NCI-H1092 (cell line): ENCODE results near the gene GRK6.

Source experiments
- DNase-seq: peaks from one replicate; lab custom pipeline; 2025; lab: John Stamatoyannopoulos, UW

The GRK6 gene

DNA sequence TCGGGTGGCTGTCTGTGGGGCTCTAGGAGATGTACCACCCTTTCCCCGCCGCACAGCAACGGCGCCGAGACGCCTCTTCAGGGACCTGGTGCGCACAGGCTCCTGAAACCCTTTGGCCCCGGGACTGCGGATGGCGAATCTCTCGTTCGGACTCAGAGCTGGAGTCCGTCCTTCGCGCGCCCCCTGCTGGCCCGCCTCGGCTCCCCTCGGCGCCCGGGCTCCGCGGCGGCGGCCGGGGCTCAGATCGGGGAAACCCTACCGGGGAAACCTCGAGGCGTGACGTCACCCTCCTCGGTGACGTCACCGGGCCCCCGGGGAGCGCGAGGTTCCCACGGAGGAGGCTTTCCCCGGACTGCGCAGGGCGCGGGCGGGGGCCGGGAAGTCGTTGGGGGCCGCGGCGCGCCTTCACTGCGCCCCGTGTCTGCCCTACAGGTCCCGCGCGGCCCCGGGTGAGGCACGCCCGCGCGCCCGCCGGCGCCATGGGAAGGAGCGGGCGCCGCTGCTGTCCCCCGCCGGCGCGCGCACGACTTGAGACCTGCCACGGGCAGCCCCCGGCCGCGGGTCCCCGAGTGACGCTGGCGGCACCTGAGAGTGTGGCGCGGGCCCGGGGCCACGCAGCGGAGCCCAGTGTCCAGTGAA, 28.0 kb downstream of the GRK6 start:
- DNase-seq = peak; percentile 74

DNA sequence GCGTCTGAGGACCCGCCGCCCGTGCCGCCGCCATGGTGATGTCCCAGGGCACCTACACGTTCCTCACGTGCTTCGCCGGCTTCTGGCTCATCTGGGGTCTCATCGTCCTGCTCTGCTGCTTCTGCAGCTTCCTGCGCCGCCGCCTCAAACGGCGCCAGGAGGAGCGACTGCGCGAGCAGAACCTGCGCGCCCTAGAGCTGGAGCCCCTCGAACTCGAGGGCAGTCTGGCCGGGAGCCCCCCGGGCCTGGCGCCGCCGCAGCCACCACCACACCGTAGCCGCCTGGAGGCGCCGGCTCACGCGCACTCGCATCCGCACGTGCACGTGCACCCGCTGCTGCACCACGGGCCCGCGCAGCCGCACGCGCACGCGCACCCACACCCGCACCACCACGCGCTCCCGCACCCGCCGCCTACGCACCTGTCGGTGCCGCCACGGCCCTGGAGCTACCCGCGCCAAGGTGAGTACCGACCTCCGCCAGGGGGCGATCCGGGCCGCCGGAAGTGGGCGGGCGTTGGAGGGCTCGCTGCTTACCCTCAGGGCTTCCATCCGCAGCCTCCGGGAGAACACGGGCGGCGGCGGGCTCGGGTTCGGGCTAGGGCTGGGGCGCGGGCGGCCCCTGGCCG, 28.7 kb downstream of the GRK6 start:
- DNase-seq = peak; percentile 69

DNA sequence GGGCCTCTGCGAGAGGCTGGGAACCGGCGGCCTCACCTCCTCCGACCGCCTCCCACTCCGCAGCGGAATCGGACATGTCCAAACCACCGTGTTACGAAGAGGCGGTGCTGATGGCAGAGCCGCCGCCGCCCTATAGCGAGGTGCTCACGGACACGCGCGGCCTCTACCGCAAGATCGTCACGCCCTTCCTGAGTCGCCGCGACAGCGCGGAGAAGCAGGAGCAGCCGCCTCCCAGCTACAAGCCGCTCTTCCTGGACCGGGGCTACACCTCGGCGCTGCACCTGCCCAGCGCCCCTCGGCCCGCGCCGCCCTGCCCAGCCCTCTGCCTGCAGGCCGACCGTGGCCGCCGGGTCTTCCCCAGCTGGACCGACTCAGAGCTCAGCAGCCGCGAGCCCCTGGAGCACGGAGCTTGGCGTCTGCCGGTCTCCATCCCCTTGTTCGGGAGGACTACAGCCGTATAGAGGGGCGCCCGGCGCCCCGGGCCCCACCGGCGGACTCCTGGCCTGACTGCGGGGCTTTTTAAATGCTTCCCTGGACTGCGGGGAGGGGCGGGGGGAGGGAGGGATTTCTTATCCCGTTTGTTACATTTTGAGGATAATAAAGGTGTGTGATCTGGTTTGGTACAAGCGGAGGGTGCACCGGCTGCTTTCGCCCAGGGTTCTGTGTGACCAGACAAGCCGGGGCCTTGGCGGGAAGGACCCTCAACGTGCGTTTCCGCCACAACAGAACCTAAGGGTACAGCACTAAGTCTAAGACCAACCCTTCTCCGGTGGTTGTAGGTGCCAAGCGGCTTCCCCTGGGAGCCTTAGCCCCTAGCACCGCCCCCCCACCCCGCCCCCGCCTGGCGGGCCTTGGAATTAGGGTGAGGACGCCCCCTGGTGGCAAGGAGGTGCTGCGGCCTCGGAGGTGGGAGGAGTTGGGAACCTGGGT, 29.4 kb downstream of the GRK6 start:
- peak; percentile 82 for DNase-seq

DNA sequence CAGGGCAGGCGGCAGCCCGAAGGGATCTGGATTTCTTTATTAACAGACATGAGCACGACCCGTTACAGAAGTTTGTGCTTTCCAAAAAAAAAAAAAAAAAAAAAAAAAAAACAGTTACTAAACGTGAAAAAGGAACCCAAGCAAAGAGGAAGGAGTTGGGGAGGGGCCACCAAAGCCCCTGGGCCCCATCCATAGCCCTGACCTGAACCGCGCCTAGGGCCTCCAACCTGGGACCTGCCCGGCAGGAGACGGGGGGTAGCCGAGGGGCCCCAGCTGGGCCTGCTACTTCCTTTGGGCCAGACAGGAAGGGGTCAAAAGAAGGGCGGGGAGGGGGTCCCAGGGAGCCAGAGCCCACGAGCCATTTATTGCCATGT, 30.1 kb downstream of the GRK6 start:
- DNase-seq = no peak

DNA sequence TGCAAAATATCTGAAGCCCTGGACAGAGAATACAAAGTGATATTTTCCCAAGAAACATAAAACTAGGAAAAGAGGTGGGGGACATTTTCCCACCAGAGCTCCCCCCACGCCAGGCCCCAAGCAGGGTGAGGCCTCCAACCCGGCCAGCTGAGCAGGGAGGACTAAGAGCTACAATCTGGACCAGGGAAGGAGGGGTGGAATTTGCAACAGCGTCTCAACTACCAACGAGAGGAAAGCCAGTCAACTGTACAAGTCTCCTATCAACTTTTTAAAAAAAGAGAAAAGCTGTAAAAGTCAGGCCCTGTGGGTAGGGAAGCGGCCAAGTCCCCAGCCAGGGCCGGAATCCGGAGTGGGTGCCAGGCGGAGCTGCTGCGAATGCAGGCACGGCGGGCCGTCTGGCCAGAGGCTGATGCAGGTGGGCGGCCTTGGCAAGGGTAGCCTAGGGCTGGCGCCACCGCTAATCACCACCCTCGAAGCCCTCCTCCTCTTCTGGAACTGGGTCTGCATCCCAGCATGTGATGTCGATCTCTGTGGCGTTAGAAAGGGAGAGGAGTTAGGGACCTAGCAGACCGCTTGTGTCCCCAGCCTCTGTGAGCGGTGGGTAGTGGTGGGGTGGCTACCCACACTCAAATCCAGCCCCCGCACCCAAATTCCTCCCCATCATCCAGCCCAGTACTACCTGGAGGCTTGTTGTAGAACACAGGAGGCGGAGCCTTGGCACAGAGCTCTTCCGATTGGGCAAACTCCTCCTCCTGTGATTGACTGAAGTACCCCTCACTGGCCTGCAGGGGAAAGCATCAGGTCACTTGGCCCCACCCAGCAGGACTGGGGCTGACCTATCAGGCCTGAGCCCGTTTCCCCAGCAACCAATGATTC, 30.7 kb downstream of the GRK6 start:
- peak; percentile 56 for DNase-seq

DNA sequence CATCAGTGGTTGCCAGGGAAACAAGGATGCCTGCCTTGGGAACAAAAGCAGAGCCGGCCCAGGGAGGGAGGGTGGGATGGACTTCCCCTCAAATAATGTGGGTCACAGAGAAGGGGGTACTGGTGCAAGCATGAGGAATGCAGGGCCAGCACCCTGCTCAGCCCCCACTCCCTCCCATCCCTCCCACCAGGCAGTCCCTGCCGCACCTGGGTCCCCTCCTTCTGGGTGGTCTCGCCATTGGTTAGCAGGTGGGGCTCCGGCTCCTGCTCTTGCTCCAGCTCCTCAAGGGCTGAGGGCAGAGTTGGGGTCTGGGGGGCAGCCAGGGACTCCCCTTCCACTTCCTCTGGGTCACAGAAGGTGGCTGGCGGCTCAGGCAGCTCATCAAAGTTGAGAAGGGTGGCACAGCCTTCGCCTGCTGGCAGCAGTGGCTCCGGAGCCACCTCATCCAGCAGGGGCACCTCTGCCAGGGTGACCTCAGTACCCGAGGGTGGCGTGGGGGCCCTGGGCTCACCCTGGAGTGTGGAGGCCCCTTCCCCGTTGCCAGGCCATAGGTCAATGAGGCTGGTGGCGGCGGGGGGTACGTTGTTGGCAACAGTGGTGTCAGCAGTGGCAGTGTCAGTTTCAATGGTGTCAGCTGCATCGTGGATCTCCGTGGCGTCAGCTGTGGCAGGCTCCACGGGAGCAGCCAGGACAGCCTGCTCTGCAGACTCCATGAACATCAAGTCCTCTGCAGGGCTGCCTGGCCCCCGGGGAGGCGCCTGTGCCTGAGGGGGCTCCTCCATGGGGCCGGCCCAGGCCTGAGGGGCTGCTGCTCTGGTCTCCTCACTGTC, 31.6 kb downstream of the GRK6 start:
- no peak for DNase-seq

DNA sequence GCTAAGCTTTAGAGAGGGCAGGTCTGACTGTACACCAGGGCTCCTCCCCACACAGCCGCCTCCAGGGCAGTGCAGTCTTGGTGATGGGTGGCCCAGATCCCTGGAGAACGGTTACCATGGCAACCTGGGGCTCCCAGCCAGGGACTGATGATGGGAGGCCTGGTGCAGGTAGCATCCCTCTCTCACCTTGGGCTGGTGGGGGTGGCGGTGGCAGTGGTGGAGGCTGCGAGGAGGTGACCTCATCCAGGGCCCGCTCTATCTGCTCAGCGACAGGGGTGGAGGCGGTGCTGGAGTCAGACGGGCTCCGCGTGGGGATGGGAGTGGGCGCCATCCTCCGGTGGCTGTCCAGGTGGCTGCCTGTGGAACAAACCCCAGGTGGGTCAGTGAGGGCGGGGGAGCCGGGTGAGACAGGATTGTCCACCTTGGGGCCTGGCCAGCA, 32.5 kb downstream of the GRK6 start:
- no peak for DNase-seq

DNA sequence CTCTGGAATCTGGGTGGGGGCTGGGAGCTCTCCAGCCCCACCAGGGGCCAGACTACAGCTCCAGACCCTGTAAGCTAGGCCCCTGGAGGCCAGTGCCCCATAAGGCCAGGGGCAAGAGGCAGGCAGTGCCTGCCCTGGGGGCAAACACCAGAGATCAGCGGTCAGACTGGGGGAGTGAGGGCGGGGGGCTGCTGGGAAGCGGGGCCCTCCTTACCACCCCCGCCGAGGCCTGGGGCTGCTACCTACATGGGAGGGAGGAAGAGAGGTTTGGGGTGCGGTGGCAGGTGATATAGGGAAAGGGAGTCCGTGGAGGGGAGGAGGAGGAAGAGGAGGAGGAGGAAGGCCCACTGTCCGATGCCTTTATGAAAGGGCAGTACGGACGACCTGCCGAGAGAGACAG, 32.9 kb downstream of the GRK6 start:
- no peak for DNase-seq

DNA sequence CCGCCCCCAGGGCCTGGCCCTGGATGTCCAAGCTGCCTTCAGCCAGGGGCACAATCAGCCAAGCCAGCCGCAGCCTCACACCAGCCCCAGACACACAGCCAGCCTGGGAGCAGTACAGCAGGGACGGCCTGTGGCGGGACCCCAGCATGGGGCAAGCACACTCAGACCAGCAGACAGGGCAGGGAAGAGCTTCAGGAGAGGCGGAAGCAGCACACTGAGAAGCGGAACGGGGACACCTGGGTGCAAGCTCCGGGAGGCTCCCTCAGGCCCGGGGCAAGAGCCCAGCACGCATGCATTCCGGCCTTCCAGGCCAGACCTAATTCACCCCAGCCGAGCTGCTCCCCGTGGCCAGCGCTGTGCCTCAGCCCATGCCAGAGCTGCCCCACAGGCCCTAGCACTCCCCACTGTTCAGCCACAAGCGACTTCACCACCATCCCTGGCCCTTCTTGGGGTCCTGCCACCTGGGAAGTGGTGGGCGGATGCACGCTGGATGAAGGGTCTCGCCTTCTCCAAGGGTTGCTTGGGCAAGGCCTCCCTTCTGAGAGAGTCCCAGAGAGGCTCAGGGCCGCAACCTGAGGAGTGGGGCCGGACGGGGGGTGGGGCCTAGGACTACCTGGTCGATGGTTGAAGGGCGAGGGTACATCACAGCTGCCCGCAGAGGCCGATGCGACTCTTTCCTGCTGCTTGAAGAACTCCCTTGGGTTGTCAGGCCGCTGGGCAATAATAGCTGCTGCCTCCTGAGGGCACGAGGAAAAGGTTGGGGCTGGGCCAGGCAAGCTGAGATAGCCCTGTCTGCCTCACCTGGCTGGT, 33.5 kb downstream of the GRK6 start:
- DNase-seq = no peak

DNA sequence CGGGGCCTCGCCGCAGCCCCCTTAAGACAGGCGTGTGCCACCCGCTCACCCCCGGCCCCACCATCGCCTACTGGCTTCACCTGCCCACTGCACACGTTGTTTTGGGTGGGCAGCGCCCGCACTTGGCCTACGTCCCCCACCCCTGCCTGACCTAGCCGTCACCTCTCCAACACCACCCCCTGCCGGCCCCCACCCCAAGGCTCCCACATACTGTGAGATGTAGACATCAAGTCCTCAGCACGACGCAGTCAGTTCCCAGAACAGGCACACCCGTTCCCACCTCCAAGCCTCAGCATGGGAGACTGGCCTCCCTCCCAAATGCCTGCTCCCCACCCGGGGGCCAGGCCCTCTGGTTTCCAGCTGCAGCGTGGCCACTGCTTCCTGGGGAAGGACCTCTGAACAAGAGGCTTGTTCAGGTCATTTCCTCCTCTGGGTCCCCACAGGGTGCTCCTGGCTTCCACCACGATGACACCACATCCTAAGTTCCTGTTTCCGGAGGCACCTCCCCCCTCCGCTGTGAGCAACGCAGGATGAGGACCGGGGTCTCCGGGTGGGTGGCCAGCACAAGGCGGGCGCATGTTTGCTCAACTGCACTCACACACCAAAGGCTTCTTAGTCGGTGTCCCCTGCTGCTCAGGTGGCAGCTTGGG, 35.7 kb downstream of the GRK6 start:
- no peak for DNase-seq

DNA sequence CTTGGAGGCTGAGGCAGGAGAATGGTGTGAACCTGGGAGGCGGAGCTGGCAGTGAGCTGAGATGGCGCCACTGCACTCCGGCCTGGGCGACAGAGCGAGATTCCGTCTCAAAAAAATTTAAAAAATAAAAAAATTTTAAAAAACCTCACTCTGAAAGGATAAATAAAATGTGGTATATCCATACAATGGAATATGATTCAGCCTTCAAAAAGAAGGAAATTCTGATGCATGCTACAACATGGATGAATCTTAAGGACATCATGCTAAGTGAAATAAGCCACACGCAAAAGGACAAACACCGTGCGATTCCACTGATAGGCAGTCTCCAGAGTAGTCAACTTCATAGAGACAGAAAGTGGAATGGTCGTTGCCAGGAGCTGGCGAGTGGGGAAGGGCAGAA, 38.6 kb downstream of the GRK6 start:
- no peak for DNase-seq

DNA sequence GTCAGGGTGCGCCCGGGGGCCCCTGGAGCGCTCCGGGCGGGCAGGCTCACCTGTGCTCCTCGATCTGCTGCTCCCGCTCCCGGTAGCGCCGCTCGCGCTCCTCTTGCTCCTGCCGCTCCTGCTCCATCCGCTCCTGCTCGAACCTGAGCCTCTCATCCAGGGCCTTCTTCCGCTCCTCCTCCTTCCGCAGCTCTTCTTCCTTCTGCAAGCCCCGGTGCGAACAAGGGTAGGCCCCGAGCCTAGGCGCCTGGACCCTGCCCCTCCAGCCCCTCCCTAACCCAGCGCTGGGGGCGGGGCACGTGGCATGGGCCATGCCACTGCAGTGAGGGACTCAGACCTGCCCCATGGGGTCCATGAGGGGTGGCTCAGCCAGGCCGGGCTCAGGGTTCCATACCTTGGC, 40.4 kb downstream of the GRK6 start:
- no peak for DNase-seq

DNA sequence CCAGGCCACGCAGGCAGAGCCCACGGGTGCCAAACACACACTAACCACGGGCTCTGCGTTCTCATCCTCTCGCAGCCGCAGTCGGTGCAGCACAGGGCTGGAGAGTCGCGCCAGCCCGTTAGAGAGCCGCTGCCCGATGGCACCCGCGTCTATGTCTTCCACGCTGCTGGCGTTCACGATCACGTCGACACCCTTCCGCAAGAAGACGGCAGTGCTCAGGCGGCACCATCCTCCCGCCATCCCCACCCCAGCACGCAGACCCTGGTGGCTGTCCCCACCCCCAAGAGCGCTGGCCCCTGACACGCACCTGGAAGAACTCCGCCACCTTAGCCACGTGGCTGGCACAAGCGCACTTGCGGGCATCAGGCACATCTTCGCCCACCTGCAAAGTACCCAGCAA, 41.0 kb downstream of the GRK6 start:
- DNase-seq = no peak

DNA sequence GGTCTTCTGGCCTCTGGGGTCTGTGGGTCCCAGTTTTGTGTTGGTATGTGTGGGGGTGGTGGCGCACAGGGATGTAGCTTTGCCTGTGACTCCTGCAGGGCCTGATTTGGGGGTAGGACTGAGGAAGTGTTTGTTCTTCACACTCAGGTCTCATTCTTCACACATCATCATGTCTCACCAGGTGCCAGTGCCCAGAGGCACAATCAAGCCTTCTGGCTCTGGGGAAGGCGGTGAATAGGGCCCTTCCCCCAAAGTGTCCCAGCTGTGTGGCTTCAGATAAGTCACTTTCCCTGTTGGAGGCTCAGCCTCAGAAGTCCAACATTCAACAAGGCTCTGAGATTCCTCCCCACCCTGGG, 41.8 kb downstream of the GRK6 start:
- DNase-seq = no peak

DNA sequence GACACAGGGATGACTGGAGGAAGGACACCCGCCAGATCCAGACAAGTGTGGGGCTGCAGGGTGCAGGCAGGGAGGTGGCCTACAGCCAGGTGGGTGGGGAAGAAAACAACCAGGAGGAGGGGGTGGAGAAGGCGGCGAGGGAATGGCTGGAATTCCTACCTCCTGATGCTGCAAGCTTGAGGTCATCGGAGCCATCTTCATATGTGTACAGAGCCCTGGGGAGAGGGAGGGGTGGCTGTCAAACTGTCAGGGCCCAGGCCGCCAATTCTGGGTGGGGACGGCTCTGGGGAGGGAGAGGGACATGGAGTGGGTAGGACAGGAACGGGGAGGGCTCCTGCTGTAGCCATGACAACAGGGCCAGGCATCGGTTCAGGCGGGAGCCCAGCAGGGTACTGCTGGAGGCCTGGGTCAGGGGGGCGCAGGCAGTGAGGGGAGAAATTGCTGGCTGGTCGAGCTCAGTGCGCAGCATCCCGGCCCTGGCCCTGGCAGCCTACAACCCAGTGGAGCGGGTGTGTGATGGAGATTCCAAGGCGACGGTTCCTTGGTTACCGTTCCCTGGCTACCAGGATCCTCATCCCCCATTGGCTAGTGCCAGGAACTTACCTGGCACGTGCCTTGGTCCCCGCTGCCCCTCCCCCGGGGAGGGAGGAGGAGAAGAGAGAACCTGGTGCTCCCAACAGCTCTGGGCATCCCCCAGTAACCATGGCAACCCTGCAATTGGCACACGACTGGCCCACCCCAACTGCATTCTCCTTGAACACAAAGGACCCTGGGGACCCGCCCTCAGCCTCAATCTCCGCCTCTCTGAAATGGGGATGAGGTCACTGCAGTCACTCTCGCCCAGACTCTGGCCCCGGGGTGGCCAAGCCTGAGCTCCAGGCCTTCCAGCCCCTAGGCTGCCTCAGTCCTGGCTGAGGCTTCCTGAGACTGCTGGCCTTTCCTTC, 42.5 kb downstream of the GRK6 start:
- no peak for DNase-seq

DNA sequence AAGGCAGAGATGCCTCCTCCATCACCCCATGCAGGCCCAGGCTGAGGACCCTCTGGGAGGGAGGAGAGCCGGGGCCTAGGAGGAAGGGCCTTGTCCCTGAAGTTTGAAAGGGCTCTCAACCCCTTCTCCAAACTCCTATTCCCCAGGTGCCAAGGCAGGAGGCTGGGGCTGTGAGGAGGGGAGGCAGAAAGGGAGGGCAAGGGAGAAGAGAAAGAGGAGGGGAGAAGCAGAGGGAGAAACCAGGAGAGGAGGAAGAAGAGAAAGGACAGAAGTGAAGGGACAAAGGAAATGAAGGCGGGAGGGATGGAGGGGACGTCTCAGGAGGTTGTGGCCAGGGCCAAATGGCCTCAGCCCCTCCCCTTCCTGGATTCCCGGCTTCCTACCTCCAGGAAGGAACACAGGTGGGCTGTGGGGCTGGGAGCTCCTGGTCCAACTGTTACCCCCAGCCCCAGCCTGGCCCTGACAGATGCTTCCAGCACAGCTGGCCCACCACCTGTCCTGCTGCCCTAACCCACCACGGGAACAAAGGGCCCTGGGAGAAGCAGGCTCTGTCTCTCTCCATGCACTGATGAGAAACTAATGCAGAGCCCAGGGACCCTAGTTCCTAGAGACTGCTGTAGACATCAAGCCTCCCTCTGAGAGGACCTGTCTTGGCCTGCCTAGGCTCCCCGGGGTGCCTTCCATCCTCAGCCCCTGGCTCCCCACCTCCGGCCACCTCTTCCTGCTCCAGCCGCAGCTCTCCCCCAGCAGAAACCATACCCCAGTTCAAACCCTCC, 43.5 kb downstream of the GRK6 start:
- no peak for DNase-seq

DNA sequence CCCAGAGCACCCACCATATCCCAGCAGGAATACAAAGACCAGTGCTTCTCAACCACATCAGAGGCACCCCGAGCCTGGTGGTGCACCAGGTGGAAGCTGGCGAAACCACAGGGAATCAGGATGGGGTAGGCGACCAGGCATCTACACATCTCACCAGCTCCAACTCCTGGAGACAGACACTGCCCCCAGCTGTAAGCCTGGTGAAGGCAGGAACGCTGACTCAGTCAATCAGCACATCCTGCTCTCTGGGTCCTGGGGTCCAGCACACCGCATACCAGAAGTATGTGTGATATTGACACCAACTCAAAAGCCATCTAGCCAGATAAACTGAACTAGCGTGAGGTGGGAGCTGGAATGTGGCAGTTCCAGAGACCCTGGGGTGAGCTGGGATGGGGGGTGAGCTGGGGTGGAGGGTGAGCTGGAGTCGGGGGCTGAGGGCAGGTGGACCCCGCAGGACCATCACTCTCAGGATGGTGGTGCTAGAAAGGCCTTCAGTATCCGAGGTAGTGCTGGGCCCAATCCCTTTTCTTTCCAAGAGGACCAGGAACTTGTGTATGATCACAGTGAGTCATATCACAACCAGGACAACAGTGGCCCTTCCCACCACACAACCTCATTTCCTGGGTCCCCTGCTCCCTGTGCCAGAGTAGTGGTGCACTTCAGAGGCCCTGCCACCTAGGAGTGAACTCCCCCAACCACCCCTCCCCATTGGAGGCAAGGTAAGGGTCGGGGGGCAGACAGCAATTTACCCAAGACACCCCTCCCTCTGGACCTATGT, 44.5 kb downstream of the GRK6 start:
- no peak for DNase-seq
